Measurements from ENCODE around the gene HMG20B.

GRCh38 chr19:3591876-3592613 lies 19.3 kb downstream of the HMG20B start:
- TF ChIP-seq EP300 (IDR thresholded peaks at IDR 0.05) (no peak), CTCF (IDR thresholded peaks at IDR 0.05) (no peak)
